GM19351 (cell line): ENCODE measurements around the gene CRABP2.

Experiments used
- ATAC-seq: cut with Tn5 transposase; IDR thresholded peaks from one replicate; pipeline ENCODE4 v1.9.1; 2021; ENCODE audit warnings: mild to moderate bottlenecking, moderate library complexity; ENCODE audit not compliant: unreplicated experiment

CRABP2 gene

DNA sequence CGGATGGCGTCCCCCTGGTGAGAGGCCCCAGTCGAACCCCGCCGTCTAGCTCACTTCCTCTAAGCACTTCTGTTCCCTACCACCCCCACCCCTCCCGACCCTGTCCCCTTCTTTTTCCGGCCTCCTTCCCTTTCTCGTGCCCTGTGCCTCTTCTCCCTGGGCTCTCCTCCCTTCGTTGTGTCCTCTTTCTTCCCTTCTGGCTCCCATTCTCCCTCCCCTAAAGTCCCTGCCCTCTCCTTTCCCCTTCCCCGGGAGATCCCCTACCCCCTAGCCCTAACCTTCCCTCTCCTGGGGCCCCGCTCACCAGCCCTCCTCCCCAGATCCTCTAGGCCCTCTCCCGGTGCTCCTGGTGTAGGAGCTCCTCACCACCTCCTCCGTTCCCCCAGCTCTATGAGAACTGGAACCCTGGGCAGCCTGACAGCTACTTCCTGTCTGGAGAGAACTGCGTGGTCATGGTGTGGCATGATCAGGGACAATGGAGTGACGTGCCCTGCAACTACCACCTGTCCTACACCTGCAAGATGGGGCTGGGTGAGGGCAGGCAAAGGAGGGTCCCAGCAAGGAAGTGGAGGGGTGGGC lies 47.6 kb downstream of the CRABP2 start:
- no peak for ATAC-seq

DNA sequence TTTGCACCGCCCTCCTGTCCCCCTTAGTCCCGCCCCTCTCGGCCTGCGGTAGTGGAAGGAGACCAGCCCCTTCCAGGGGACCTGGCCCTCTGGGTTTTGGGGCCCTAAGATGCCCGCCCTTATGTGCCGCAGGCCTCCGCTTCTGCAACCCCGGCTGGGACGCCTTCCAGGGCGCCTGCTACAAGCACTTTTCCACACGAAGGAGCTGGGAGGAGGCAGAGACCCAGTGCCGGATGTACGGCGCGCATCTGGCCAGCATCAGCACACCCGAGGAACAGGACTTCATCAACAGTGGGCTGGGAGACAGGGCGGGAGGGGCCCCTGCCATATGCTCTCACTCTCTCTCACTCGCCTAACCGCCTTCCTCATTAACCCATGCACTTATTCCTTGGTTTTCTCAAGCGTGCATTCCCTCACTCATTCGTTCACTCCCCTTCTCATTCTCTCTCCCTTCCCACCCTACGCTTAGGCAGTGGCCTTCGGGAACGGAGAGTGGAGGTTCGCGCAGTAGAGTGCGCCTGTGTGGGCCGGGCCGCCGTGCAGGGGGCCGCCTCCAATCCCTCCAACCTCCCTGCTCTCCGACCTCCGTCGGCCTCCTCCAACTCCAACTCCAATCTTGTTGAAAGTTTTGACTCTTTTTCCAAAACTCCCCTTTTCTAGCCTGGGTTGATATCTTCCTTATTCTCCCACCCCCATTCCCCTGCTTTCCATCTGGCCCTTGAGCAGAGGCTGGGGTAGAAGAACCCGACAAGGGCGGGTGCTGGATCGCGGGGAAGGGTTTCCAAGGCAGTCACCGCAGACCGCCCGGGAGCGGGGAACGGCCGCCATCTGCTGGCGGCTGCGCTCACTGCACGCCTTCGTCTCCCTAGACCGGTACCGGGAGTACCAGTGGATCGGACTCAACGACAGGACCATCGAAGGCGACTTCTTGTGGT lies 48.3 kb downstream of the CRABP2 start:
- ATAC-seq = no peak

DNA sequence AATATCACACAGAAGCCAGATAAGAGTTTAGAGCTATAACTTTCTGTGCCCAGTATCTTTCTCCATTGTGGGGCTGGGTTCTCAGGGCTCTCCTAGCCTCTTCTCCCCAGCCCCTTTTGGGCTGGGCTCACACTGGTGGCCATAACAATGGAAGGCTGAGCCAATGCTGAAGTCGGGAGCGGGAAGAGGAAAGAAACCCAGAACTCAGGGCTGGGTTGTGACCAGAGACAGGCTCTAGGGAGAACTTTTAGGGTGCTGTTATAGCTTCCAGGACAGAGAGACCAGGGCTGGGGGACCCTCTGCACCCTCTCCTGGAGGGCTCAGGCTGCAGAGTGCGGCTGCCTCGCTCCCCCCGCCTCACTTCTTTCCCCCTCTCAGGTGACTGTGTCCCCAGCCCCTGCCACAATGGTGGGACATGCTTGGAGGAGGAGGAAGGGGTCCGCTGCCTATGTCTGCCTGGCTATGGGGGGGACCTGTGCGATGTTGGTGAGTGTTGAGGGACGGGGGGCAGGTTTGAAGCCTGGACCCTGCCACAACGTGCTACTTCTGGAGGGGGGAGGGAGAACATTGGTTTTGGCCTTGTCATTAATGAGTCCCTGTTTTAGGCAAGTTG lies 49.4 kb downstream of the CRABP2 start:
- ATAC-seq = no peak

DNA sequence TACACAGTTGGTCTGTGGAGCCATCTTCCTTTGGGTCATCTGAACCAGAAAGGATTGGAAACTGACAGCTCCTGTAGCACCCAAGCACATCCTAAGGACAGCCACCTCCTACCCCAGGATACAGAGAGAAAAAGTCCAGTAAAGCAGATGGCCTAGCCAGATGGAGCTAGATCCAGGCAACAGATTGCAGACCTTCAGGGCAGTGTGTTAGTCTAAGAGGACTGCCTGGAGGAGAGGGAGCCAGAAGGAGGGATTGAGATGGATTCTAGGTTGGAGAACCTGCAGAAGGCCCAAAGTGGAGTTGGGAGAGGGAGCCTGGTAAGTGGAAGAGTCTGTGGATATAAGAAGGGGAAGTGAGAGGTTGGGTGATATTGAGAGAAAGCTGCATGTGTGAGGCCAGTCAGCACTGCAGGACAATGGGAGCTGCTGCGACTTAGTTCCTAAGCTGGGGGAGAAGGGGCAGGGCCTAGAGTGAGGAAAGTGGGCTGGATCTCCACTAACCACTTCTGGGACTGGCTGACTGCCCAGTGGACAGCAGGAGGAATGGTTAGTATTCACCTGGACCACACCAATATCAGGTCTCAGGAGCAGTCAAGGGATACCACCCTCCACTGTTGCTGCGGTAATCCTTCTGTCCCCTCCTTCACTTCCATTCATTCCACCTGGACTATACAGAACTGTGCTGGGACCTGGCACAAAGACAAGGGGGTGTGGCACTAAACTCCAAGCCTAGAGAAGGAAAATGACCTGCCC lies 50.1 kb downstream of the CRABP2 start:
- no peak for ATAC-seq

DNA sequence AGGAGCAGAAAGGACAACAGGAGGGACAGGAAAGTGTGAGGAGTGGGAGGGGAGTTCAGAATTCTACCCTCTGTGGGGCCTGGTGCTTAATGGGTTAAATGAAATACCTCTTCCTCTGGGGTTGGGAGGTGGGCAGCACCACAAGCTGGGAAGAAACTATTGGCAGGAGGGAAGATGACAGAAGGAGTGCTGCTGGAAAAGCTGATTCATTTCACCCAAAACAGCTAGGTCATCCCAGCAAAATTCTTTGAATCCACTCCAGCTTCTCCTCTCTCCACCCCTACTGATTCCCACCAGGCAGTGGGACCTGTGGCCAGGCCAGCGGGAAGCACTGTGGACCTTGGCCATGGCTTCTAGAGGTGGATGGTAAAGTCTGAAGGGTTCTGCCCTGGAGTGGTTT lies 50.7 kb downstream of the CRABP2 start:
- ATAC-seq = no peak

DNA sequence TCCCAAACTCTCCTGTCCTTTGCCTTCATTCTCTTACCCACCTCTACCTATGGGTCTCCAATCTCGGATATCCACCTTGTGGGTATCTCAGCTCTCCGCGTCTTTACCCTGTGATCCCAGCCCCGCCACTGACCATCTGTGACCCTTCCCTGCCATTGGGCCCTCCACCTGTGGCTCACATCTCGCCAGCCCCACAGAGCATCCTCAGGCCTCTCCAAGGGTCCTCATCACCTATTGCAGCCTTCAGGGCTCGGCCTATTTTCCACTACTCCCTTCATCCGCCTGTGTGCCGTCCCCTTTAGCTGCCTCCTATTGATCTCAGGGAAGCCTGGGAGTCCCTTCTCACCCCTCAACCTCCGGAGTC lies 52.4 kb downstream of the CRABP2 start:
- ATAC-seq = no peak

DNA sequence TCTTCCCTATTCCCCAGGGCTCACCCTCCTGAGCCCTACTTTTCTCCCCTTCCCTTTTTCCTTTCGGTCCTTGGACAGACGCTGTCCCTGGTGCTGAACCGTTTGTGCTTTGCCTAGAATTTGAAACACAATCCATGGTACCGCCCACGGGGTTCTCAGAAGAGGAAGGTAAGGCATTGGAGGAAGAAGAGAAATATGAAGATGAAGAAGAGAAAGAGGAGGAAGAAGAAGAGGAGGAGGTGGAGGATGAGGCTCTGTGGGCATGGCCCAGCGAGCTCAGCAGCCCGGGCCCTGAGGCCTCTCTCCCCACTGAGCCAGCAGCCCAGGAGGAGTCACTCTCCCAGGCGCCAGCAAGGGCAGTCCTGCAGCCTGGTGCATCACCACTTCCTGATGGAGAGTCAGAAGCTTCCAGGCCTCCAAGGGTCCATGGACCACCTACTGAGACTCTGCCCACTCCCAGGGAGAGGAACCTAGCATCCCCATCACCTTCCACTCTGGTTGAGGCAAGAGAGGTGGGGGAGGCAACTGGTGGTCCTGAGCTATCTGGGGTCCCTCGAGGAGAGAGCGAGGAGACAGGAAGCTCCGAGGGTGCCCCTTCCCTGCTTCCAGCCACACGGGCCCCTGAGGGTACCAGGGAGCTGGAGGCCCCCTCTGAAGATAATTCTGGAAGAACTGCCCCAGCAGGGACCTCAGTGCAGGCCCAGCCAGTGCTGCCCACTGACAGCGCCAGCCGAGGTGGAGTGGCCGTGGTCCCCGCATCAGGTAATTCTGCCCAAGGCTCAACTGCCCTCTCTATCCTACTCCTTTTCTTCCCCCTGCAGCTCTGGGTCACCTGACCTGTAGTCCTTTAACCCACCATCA lies 53.0 kb downstream of the CRABP2 start:
- ATAC-seq = no peak
